Fibroblast of lung (primary cell): ENCODE measurements around the gene STARD4. TPM values are rescaled to one million over a fixed set of nuclear protein-coding genes. Genes with fewer than 3 reads are reported as not detected.

Experiments used
- DNase-seq, 2 donors: peaks; one replicate each; pipeline versions ENCODE4 v3.0.0 to v3.0.0-alpha.2; 2010; ENCODE audit warnings: low read depth in 2 of 2
- H2AFZ ChIP-seq: 2 replicates; pipeline ENCODE4 v1.5.1; 2012; ENCODE audit warnings: low read length, control low read depth, inconsistent platforms
- H3K27ac ChIP-seq: 2 replicates; pipeline ENCODE4 v1.5.1; 2011; ENCODE audit warnings: low read length, control low read depth; ENCODE audit not compliant: insufficient read depth
- H3K27me3 ChIP-seq: 2 replicates; pipeline ENCODE4 v1.5.1; 2011; ENCODE audit warnings: mild to moderate bottlenecking, low read length; ENCODE audit not compliant: control insufficient read depth, insufficient read depth
- H3K36me3 ChIP-seq: 2 replicates; pipeline ENCODE4 v1.5.1; 2011; ENCODE audit warnings: low read length; ENCODE audit not compliant: control insufficient read depth, insufficient read depth
- H3K4me1 ChIP-seq: 2 replicates; pipeline ENCODE4 v1.5.1; 2011; ENCODE audit warnings: low read length; ENCODE audit not compliant: control insufficient read depth, insufficient read depth; ENCODE audit errors: extremely low read depth
- H3K4me2 ChIP-seq: 2 replicates; pipeline ENCODE4 v1.5.1; 2011; ENCODE audit warnings: low read length, control low read depth; ENCODE audit not compliant: insufficient read depth; ENCODE audit errors: extremely low read depth
- H3K4me3 ChIP-seq, 4 experiments: fragments of 200-600 bp in 1 of 4; sonication (generic) in 1 of 4; replicated peaks in 1 of 4; 2 replicates each; pipeline ENCODE4 v1.5.1; 2011 to 2016; ENCODE audit warnings: low read length in 4 of 4, low read depth in 3 of 4, mild to moderate bottlenecking in 3 of 4, control low read depth in 2 of 4, inconsistent platforms in 1 of 4, mixed read lengths in 1 of 4; ENCODE audit not compliant: insufficient read depth in 1 of 4; ENCODE audit errors: control extremely low read depth in 1 of 4
- H3K79me2 ChIP-seq: 2 replicates; pipeline ENCODE4 v1.5.1; 2012; ENCODE audit warnings: mild to moderate bottlenecking, low read length, inconsistent platforms; ENCODE audit not compliant: control insufficient read depth, insufficient read depth
- H3K9ac ChIP-seq: 2 replicates; pipeline ENCODE4 v1.5.1; 2011; ENCODE audit warnings: mild to moderate bottlenecking, low read length, control low read depth; ENCODE audit not compliant: insufficient read depth
- H3K9me3 ChIP-seq: 2 replicates; pipeline ENCODE4 v1.5.1; 2012; ENCODE audit warnings: low read depth, low read length; ENCODE audit not compliant: control insufficient read depth, insufficient read depth
- H4K20me1 ChIP-seq: 2 replicates; pipeline ENCODE4 v1.5.1; 2011; ENCODE audit warnings: low read length; ENCODE audit not compliant: control insufficient read depth, insufficient read depth; ENCODE audit errors: extremely low read depth
- EZH2 ChIP-seq: IDR thresholded peaks from 2 replicates; pipeline ENCODE4 v1.5.1; 2012; ENCODE audit warnings: low read length, control low read depth, mild to moderate bottlenecking; ENCODE audit errors: missing control alignments
- polyA plus RNA-seq, 2 donors: library from polyadenylated mRNA; depleted of rRNA in 1 of 2; stranded (reverse) in 1 of 2; unstranded in 1 of 2; fragments of >200 nt; gene quantifications; 2 replicates each; pipeline ENCODE4 v1.2.1, GENCODE V29; 2011 to 2012; ENCODE audit warnings: missing spikeins in 1 of 2
- total RNA-seq: library from RNA; depleted of rRNA; stranded (reverse); fragments of >200 nt; gene quantifications from 2 replicates; pipeline ENCODE4 v1.2.1, GENCODE V29; 2014
- TF ChIP-seq, protein P1 (sequence below), 2 donors: IDR thresholded peaks in 1 of 2; conservative IDR thresholded peaks in 1 of 2; 1 replicate in 1 of 2; 2 replicates in 1 of 2; pipeline ENCODE4 v1.5.1; 2011 to 2012; ENCODE audit warnings: low read length in 2 of 2, control low read depth in 1 of 2, inconsistent platforms in 1 of 2, low read depth in 1 of 2, mild to moderate bottlenecking in 1 of 2

Gene STARD4
- total and polyA plus RNA-seq, 2 donors (not counting 1 experiment from before 2014, with no cell fraction given): 74.6 to 154 TPM

DNA sequence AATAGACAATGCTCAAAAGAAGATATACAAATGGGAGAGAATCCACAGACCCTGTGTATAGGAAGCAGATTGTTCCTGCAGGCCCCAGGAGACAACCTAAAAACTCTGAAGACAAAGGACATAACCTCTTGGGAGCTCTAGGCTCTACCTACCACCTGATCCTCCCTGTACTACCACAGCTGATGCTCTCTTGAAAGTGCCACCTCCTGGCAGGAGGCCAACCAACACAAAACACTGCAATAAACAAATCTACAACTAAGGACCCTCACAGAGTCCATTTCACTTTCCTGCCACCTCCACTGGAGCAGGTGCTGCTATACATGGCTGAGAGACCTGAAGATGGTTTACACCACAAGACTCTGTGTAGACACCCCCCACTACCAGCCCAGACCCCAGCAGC is 49.0 kb downstream of the STARD4 start:
- no peak for TF ChIP-seq EZH2
- TF ChIP-seq, protein P1, sequence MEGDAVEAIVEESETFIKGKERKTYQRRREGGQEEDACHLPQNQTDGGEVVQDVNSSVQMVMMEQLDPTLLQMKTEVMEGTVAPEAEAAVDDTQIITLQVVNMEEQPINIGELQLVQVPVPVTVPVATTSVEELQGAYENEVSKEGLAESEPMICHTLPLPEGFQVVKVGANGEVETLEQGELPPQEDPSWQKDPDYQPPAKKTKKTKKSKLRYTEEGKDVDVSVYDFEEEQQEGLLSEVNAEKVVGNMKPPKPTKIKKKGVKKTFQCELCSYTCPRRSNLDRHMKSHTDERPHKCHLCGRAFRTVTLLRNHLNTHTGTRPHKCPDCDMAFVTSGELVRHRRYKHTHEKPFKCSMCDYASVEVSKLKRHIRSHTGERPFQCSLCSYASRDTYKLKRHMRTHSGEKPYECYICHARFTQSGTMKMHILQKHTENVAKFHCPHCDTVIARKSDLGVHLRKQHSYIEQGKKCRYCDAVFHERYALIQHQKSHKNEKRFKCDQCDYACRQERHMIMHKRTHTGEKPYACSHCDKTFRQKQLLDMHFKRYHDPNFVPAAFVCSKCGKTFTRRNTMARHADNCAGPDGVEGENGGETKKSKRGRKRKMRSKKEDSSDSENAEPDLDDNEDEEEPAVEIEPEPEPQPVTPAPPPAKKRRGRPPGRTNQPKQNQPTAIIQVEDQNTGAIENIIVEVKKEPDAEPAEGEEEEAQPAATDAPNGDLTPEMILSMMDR (conservative IDR thresholded peaks at IDR 0.05 in 1 of 2, IDR thresholded peaks at IDR 0.05 in 1 of 2; ENCODE audit: low read depth in 1 of 2, low read length in 2 of 2): no peak
- H3K9ac ChIP-seq: no peak overlapping the region
- H3K9me3 ChIP-seq: no peaks in the 10 kb centered on the region
- no peaks in the 10 kb centered on the region for H3K4me1 ChIP-seq
- H3K4me3 ChIP-seq: no peak overlapping the region
- H2AFZ ChIP-seq: no peak overlapping the region
- H3K27ac ChIP-seq: no peak overlapping the region
- H3K36me3 ChIP-seq: no peaks in the 10 kb centered on the region
- H3K79me2 ChIP-seq: no peaks in the 10 kb centered on the region
- H3K27me3 ChIP-seq: no peaks in the 10 kb centered on the region
- no peaks in the 10 kb centered on the region for H4K20me1 ChIP-seq
- no peak overlapping the region for H3K4me2 ChIP-seq
- no peak for DNase-seq

DNA sequence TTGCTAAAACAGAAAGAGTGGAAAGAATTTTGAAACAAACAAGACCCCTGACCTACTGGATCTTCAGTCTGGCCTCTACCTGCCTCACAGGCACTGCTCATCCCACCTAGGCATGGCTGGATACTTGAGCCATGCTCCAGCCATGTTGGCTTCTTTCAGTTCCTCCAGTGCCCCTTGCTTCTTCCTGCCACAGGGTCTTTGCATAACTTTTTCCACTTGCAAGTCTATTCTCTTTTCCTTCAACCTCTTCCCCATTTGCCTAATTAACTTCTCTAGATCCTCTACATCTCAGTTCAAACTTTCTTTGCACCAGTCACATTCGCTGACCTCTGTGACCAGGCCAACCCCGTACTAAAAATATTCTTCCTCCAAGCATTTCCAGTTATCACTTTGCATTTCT is 50.4 kb downstream of the STARD4 start:
- Histone ChIP-seq H3K9ac (no peak overlapping the region), H3K9me3 (no peaks in the 10 kb centered on the region), H3K4me2 (no peak overlapping the region), H3K27ac (no peak overlapping the region), H3K4me1 (no peaks in the 10 kb centered on the region), H3K4me3 (no peak overlapping the region), H3K36me3 (no peaks in the 10 kb centered on the region), H2AFZ (no peak overlapping the region), H3K79me2 (no peaks in the 10 kb centered on the region), H4K20me1 (no peaks in the 10 kb centered on the region), H3K27me3 (no peaks in the 10 kb centered on the region)
- TF ChIP-seq, protein P1 (conservative IDR thresholded peaks at IDR 0.05 in 1 of 2, IDR thresholded peaks at IDR 0.05 in 1 of 2; ENCODE audit: low read depth in 1 of 2, low read length in 2 of 2): no peak
- TF ChIP-seq EZH2: no peak
- DNase-seq: no peak

DNA sequence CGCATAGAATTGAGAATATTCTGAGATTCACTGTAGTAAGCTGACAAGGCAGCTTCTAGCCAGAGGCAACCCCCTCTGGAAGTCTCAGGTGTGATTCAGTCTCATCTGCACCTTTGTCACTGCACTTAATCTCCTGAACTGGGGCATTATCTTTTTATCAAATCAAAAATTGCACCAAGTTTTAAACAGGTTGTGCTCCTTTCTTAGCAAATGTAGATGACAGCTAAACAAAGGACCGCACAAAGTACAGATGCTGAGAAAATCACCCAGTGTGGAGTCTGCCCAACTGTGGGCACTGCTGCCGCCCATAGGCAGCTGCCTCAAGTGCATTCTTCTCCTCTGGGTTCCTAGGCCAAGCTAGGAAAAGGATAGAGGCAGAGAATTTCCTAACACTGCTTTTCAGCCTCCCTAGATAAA is 51.1 kb downstream of the STARD4 start:
- no peaks in the 10 kb centered on the region for H3K27me3 ChIP-seq
- DNase-seq: peak; percentile 2 to 23
- no peaks in the 10 kb centered on the region for H3K36me3 ChIP-seq
- no peaks in the 10 kb centered on the region for H3K9me3 ChIP-seq
- no peaks in the 10 kb centered on the region for H3K4me1 ChIP-seq
- H3K9ac ChIP-seq: no peak overlapping the region
- no peak overlapping the region for H2AFZ ChIP-seq
- TF ChIP-seq, protein P1 (conservative IDR thresholded peaks at IDR 0.05 in 1 of 2, IDR thresholded peaks at IDR 0.05 in 1 of 2; ENCODE audit: low read depth in 1 of 2, low read length in 2 of 2): peak in 1 of 2 donors; percentile 27
- TF ChIP-seq EZH2: no peak
- H3K4me2 ChIP-seq: no peak overlapping the region
- H4K20me1 ChIP-seq: no peaks in the 10 kb centered on the region
- no peaks in the 10 kb centered on the region for H3K79me2 ChIP-seq
- H3K27ac ChIP-seq: no peak overlapping the region
- H3K4me3 ChIP-seq: no peak overlapping the region
